Kidney (tissue), 14 donors: ENCODE results near the gene ZNF524. TPM values are rescaled to one million over a fixed set of nuclear protein-coding genes. Genes with fewer than 3 reads are reported as not detected.

Experiments used
- DNase-seq, 5 donors: peaks; one replicate each; pipeline ENCODE4 v3.0.0-alpha.2; 2013 to 2020
- FAIRE-seq: peaks from 2 replicates; lab custom pipeline; 2012; peaks lifted over from hg19 to GRCh38; lab: Jason Lieb, UNC
- H3K27ac ChIP-seq, 2 donors: one replicate each; pipeline ENCODE4 v1.7.0; 2013; ENCODE audit warnings: low read depth in 2 of 2, low read length in 2 of 2, inconsistent platforms in 1 of 2
- H3K27me3 ChIP-seq: one replicate; pipeline ENCODE4 v1.7.1; 2013; ENCODE audit warnings: low read length, inconsistent platforms; ENCODE audit not compliant: control insufficient read depth, insufficient read depth
- H3K36me3 ChIP-seq, 3 donors: one replicate each; pipeline versions ENCODE4 v1.7.0 to v1.7.1; 2013; ENCODE audit warnings: low read length in 3 of 3, control low read depth in 1 of 3, inconsistent platforms in 1 of 3; ENCODE audit not compliant: insufficient read depth in 3 of 3, control insufficient read depth in 2 of 3
- H3K4me1 ChIP-seq, 3 donors: one replicate each; pipeline versions ENCODE4 v1.7.0 to v1.7.1; 2013; ENCODE audit warnings: low read length in 3 of 3, inconsistent platforms in 1 of 3, low read depth in 1 of 3; ENCODE audit not compliant: control insufficient read depth in 2 of 3, insufficient read depth in 2 of 3
- H3K4me3 ChIP-seq, 3 donors: one replicate each; pipeline versions ENCODE4 v1.7.0 to v1.8.1; 2013; ENCODE audit warnings: low read length in 3 of 3, control low read depth in 1 of 3, inconsistent platforms in 1 of 3
- H3K9ac ChIP-seq, 3 donors: one replicate each; pipeline versions ENCODE4 v1.7.0 to v1.7.1; 2013; ENCODE audit warnings: low read length in 3 of 3, control low read depth in 1 of 3, inconsistent platforms in 1 of 3
- H3K9me3 ChIP-seq, 3 donors: one replicate each; pipeline versions ENCODE4 v1.7.0 to v1.7.1; 2013; ENCODE audit warnings: low read length in 3 of 3, control low read depth in 1 of 3, inconsistent platforms in 1 of 3; ENCODE audit not compliant: control insufficient read depth in 2 of 3, insufficient read depth in 1 of 3
- intact Hi-C: fragments of 100-400 bp; cut with DNase I; formaldehyde crosslinking; loops from one replicate; pipeline ENCODE4 v1.11.1; 2022
- polyA plus RNA-seq: library from polyadenylated mRNA; stranded (reverse); fragments of 350-450 nt; fragmentation: Illumina TruSeq; extraction: RNeasy Lipid Tissue Mini Kit (QIAGEN cat#74804); gene quantifications from one replicate; pipeline ENCODE4 v1.2.3, GENCODE V29; 2014; ENCODE audit warnings: low read depth, low replicate concordance; ENCODE audit not compliant: insufficient read depth
- total RNA-seq: library from RNA; stranded (reverse); fragmentation: NEBNext Ultra II Directional; extraction: Animal tissue kit (Norgen Biotek cat#: 25700); gene quantifications from one replicate; pipeline ENCODE4 v1.2.1, GENCODE V29; 2021
- TF ChIP-seq, protein P1 (sequence below): IDR thresholded peaks from 3 replicates; pipeline ENCODE4 v1.5.1; 2012; ENCODE audit warnings: mild to moderate bottlenecking, moderate library complexity, borderline replicate concordance; ENCODE audit not compliant: insufficient read depth; ENCODE audit errors: extremely low read depth
- donor health status: control.
- donor health status: control.
- donor health status: control.
- donor health status: control.
- donor health status: control.
- donor health status: DM: yes; HTN: yes; CAD: no.
- donor health status: Normal renal cell carcinoma (clear cell type).

The ZNF524 gene
- total and polyA plus RNA-seq, 2 donors from 2014 or later: 22.9 to 32.6 TPM

DNA sequence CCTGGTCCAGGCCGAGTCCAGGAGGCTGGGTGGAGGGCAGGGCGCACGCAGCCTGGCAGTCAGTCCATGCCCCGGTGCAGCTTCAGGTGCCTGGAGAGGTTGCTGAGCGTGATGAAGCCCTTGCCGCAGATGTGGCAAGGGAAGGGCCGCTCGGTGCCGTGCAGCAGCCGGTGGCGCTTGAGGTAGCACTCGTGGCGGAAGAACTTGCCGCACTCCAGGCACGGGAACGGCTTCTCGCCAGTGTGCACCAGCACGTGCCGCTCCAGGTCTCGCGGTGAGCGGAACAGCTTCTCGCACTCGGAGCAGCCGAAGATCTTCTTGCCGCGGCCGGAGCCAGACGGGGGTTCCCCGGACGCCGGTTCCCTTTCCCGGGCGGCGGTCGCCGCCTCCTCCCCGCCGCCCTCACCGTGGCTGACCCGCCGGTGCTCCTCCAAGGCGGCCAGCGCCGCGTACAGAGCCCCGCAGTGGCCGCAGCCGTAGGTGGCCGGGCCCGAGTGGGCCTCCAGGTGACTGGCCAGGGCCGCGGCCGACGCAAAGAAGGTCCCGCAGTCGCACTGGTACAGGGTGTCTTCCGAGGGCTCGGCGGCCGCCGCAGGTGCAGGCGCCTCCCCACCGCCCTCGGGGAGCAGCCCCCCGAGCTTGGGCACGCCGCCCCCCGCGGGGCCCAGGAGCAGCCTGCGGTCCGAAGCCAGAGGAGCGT, 7.5 kb upstream of the ZNF524 start:
- H3K9ac ChIP-seq: no peak overlapping the region
- H3K4me1 ChIP-seq: no peaks in the 10 kb centered on the region
- TF ChIP-seq, protein P1, sequence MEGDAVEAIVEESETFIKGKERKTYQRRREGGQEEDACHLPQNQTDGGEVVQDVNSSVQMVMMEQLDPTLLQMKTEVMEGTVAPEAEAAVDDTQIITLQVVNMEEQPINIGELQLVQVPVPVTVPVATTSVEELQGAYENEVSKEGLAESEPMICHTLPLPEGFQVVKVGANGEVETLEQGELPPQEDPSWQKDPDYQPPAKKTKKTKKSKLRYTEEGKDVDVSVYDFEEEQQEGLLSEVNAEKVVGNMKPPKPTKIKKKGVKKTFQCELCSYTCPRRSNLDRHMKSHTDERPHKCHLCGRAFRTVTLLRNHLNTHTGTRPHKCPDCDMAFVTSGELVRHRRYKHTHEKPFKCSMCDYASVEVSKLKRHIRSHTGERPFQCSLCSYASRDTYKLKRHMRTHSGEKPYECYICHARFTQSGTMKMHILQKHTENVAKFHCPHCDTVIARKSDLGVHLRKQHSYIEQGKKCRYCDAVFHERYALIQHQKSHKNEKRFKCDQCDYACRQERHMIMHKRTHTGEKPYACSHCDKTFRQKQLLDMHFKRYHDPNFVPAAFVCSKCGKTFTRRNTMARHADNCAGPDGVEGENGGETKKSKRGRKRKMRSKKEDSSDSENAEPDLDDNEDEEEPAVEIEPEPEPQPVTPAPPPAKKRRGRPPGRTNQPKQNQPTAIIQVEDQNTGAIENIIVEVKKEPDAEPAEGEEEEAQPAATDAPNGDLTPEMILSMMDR: no peak
- H3K36me3 ChIP-seq: peaks cover 0 to 10% (median 3%) of the 10 kb centered on the region in 3 donors
- intact Hi-C loops: no loop called here
- no peak overlapping the region for H3K27ac ChIP-seq
- FAIRE-seq: no peak
- no peaks in the 10 kb centered on the region for H3K9me3 ChIP-seq
- no peak for DNase-seq
- no peaks in the 10 kb centered on the region for H3K27me3 ChIP-seq
- no peak overlapping the region for H3K4me3 ChIP-seq

DNA sequence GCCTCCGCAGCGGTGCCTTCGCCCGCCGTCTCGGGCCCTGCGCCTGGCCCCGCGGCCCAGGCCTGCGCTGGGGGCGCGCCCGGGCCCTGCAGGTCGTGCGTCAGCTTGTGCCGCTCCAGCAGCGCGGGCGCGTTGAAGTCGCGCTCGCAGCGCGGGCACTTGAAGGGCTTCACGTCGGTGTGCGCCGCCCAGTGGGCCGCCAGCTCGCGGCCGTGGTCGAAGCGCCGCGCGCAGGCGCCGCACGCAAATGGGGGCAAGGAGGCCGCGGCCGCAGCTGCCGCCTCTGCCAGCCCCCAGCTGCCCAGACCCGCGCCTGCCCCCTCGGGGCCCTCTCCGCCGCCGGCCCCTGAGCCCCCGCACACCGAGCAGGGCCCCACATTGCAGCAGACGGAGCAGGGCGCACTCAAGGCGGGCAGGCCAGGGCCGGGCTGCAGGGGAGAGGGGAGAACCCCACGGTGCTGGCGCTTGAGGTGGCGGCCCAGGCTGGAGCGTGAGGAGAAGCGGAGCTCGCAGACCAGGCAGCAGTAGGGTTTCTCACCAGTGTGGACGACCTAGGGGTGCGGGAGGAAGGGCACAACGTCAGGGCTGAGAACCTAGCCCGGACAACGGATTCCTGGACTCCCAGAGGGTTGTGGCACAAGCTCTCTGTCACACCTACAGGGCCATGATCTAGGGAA, 6.9 kb upstream of the ZNF524 start:
- FAIRE-seq (no peak), DNase-seq (no peak)
- Histone ChIP-seq H3K4me3 (no peak overlapping the region), H3K9me3 (no peaks in the 10 kb centered on the region), H3K27me3 (no peaks in the 10 kb centered on the region), H3K27ac (no peak overlapping the region), H3K4me1 (no peaks in the 10 kb centered on the region), H3K36me3 (peaks cover 0 to 10% (median 3%) of the 10 kb centered on the region in 3 donors), H3K9ac (no peak overlapping the region)
- TF ChIP-seq, protein P1: no peak
- intact Hi-C loops: no loop called here

DNA sequence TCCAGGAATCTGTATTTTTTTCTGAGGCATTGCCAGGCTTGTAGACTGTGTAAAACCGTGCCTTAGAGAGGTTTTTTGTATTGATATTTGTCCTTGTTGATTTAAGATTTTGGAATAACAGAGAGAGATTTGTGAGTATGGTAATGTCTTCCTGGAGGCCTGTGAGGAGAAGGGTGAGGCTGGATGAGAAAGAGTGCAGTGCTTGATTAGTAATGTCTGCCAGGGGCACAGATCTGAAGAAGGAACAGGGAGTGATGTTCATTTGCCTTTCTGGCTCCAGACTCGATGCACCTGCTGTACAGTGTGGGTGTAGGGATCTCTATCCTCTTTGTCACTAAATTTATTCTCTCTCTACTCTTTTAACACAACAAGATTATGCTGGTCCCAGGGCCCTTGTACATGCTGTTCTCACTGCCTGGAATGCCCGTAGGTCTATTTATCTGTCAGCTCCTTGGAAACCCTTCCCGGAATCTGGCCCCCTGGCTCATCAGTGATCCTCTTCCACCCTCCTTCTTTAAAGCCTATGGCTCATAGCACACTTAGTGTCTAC, 5.0 kb upstream of the ZNF524 start:
- Histone ChIP-seq H3K27me3 (no peaks in the 10 kb centered on the region), H3K27ac (no peak overlapping the region), H3K4me1 (no peaks in the 10 kb centered on the region), H3K4me3 (no peak overlapping the region), H3K9ac (no peak overlapping the region), H3K9me3 (no peaks in the 10 kb centered on the region), H3K36me3 (peaks cover 0 to 10% (median 3%) of the 10 kb centered on the region in 3 donors)
- no peak for FAIRE-seq
- no peak for DNase-seq
- intact Hi-C loops: no loop called here
- TF ChIP-seq, protein P1: no peak
